Neural progenitor cell (in vitro differentiated cells): ENCODE measurements around the gene UROS.

Experiments
- CTCF ChIP-seq: fragments of 200-600 bp; sonication (generic); IDR thresholded peaks from 2 replicates; pipeline ENCODE4 v1.5.1; 2017; ENCODE audit warnings: antibody characterized with exemption, mild to moderate bottlenecking
- EZH2 ChIP-seq: fragments of 200-600 bp; sonication (generic); IDR thresholded peaks from 2 replicates; pipeline ENCODE4 v1.6.1; 2017; ENCODE audit warnings: antibody characterized with exemption, mild to moderate bottlenecking, moderate library complexity

- TF ChIP-seq CTCF (no peak), EZH2 (no peak)
Measured at GRCh38 chr10:125762692-125763648, 60.1 kb downstream of the UROS start.
